Activated CD8-positive, alpha-beta memory T cell treated with anti-CD3 and anti-CD28 coated beads, Interleukin-2, amount 10 ng/mL, durations not matched to agents 7 days and 5 days (primary cell): ENCODE measurements around the gene MTSS2. TPM values are rescaled to one million over a fixed set of nuclear protein-coding genes. Genes with fewer than 3 reads are reported as not detected.

Experiments used
- ATAC-seq: fragments of 150-1000 bp; cut with Tn5 transposase; one replicate; pipeline ENCODE4 v1.10.0; 2021; ENCODE audit warnings: moderate library complexity
- CTCF ChIA-PET: fragments of 350-600 bp; sonication (Branson Sonifier 250); formaldehyde crosslinking; loops from one replicate; lab custom pipeline; 2021; ENCODE audit warnings: antibody characterized with exemption; lab: Charles Lee
- DNase-seq: peaks from one replicate; pipeline ENCODE4 v3.0.0-alpha.2; 2020
- H3K27ac Mint-ChIP-seq: one replicate; pipeline ENCODE4 v1.8.0; 2021; ENCODE audit warnings: mild to moderate bottlenecking, mixed read lengths
- H3K27me3 Mint-ChIP-seq: one replicate; pipeline ENCODE4 v1.8.0; 2021; ENCODE audit warnings: mixed read lengths
- H3K36me3 Mint-ChIP-seq: one replicate; pipeline ENCODE4 v1.8.0; 2021; ENCODE audit warnings: mild to moderate bottlenecking, mixed read lengths
- H3K4me1 Mint-ChIP-seq: one replicate; pipeline ENCODE4 v1.8.0; 2021; ENCODE audit warnings: mixed read lengths
- H3K4me3 Mint-ChIP-seq: one replicate; pipeline ENCODE4 v1.8.0; 2021; ENCODE audit warnings: mild to moderate bottlenecking, moderate library complexity, mixed read lengths
- H3K9me3 Mint-ChIP-seq: one replicate; pipeline ENCODE4 v1.8.0; 2022; ENCODE audit warnings: low read depth, mixed read lengths
- total RNA-seq, 2 experiments: library from RNA; stranded (reverse); gene quantifications; one replicate each; pipeline ENCODE4 v1.2.3, GENCODE V29; 2021

The MTSS2 gene
- total RNA-seq, result 1 to 10 TPM; 1.4 to 1.7 TPM

- DNase-seq (no peak), ATAC-seq (peak; percentile 41)
- CTCF ChIA-PET, result no interaction called here
- Mint-ChIP-seq H3K4me3 (no peak within 1 kb of the TSS), H3K4me1 (peaks cover 4% of the 10 kb centered on the region), H3K9me3 (no peaks in the 10 kb centered on the region), H3K27ac (no peak within 1 kb of the TSS), H3K27me3 (peaks cover 30% of the 10 kb centered on the region), H3K36me3 (no peaks in the 10 kb centered on the region)
Observed at GRCh38 chr16:70685938-70686375, at the start of gene MTSS2. MTSS2 (minus strand) TSS chr16:70686053; CDS start chr16:70685791, 262 bp downstream.

GRCh38 chr16:70735141-70735979, 49.5 kb upstream of the MTSS2 start:
- CTCF ChIA-PET, result interaction anchor here (1.0 to 3.4 kb wide), 3 partner anchors 8 to 81 kb away, joined by 3 to 19 read pairs (median 4); no protein-coding TSS in a partner anchor
- H3K4me1 Mint-ChIP-seq, result peaks cover 35% of the 10 kb centered on the region
- H3K27ac Mint-ChIP-seq, result no peak overlapping the region
- no peaks in the 10 kb centered on the region for H3K27me3 Mint-ChIP-seq
- ATAC-seq (no peak), DNase-seq (no peak)
- H3K9me3 Mint-ChIP-seq, result no peaks in the 10 kb centered on the region
- peaks cover 3% of the 10 kb centered on the region for H3K36me3 Mint-ChIP-seq
- no peak overlapping the region for H3K4me3 Mint-ChIP-seq

GRCh38 chr16:70734522-70735095, 48.8 kb upstream of the MTSS2 start:
- CTCF ChIA-PET, result interaction anchor here (1.0 to 3.4 kb wide), 3 partner anchors 9 to 80 kb away, joined by 3 to 19 read pairs (median 4); no protein-coding TSS in a partner anchor

GRCh38 chr16:70730944-70731343, 45.1 kb upstream of the MTSS2 start:
- CTCF ChIA-PET, result no interaction called here
- DNase-seq (no peak), ATAC-seq (no peak)
- peaks cover 3% of the 10 kb centered on the region for H3K36me3 Mint-ChIP-seq
- H3K9me3 Mint-ChIP-seq, result no peaks in the 10 kb centered on the region
- no peaks in the 10 kb centered on the region for H3K4me1 Mint-ChIP-seq
- H3K27me3 Mint-ChIP-seq, result no peaks in the 10 kb centered on the region
- no peak overlapping the region for H3K4me3 Mint-ChIP-seq
- no peak overlapping the region for H3K27ac Mint-ChIP-seq

More at GRCh38 chr16:70734522-70735095, 48.8 kb upstream of the MTSS2 start:
- no peak for DNase-seq
- no peak overlapping the region for H3K27ac Mint-ChIP-seq
- H3K4me1 Mint-ChIP-seq, result peaks cover 34% of the 10 kb centered on the region
- H3K9me3 Mint-ChIP-seq, result no peaks in the 10 kb centered on the region
- no peaks in the 10 kb centered on the region for H3K27me3 Mint-ChIP-seq
- peaks cover 3% of the 10 kb centered on the region for H3K36me3 Mint-ChIP-seq
- no peak for ATAC-seq
- H3K4me3 Mint-ChIP-seq, result no peak overlapping the region

GRCh38 chr16:70730031-70730430, 44.2 kb upstream of the MTSS2 start:
- peaks cover 3% of the 10 kb centered on the region for H3K36me3 Mint-ChIP-seq
- H3K27me3 Mint-ChIP-seq, result no peaks in the 10 kb centered on the region
- CTCF ChIA-PET, result no interaction called here
- DNase-seq (no peak), ATAC-seq (no peak)
- no peak overlapping the region for H3K4me3 Mint-ChIP-seq
- no peaks in the 10 kb centered on the region for H3K4me1 Mint-ChIP-seq
- H3K27ac Mint-ChIP-seq, result no peak overlapping the region
- no peaks in the 10 kb centered on the region for H3K9me3 Mint-ChIP-seq

- CTCF ChIA-PET, result no interaction called here
- ATAC-seq (no peak), DNase-seq (no peak)
- no peaks in the 10 kb centered on the region for H3K4me1 Mint-ChIP-seq
- H3K4me3 Mint-ChIP-seq, result no peak overlapping the region
- H3K36me3 Mint-ChIP-seq, result peaks cover 3% of the 10 kb centered on the region
- H3K9me3 Mint-ChIP-seq, result no peaks in the 10 kb centered on the region
- no peak overlapping the region for H3K27ac Mint-ChIP-seq
- H3K27me3 Mint-ChIP-seq, result no peaks in the 10 kb centered on the region
Observed at GRCh38 chr16:70729292-70729691, 43.4 kb upstream of the MTSS2 start.

GRCh38 chr16:70728150-70728549, 42.3 kb upstream of the MTSS2 start:
- DNase-seq (no peak), ATAC-seq (no peak)
- no peaks in the 10 kb centered on the region for H3K9me3 Mint-ChIP-seq
- CTCF ChIA-PET, result interaction anchor here (0.8 to 2.0 kb wide), 2 partner anchors 42 to 43 kb away, joined by 3 to 8 read pairs; no protein-coding TSS in a partner anchor
- H3K27ac Mint-ChIP-seq, result no peak overlapping the region
- H3K4me1 Mint-ChIP-seq, result no peaks in the 10 kb centered on the region
- peaks cover 3% of the 10 kb centered on the region for H3K36me3 Mint-ChIP-seq
- no peak overlapping the region for H3K4me3 Mint-ChIP-seq
- H3K27me3 Mint-ChIP-seq, result no peaks in the 10 kb centered on the region

GRCh38 chr16:70726892-70727361, 41.1 kb upstream of the MTSS2 start:
- H3K27ac Mint-ChIP-seq, result no peak overlapping the region
- no peaks in the 10 kb centered on the region for H3K4me1 Mint-ChIP-seq
- no peak for ATAC-seq
- H3K9me3 Mint-ChIP-seq, result no peaks in the 10 kb centered on the region
- CTCF ChIA-PET, result interaction anchor here (2.0 kb wide), 1 partner anchor 44 kb away, joined by 8 read pairs; no protein-coding TSS in a partner anchor
- H3K4me3 Mint-ChIP-seq, result no peak overlapping the region
- H3K27me3 Mint-ChIP-seq, result no peaks in the 10 kb centered on the region
- no peaks in the 10 kb centered on the region for H3K36me3 Mint-ChIP-seq
- DNase-seq, result no peak

- no peak for ATAC-seq
- CTCF ChIA-PET, result interaction anchor here (1.1 to 2.0 kb wide), 2 partner anchors 44 to 45 kb away, joined by 3 to 8 read pairs; no protein-coding TSS in a partner anchor
- no peaks in the 10 kb centered on the region for H3K9me3 Mint-ChIP-seq
- no peaks in the 10 kb centered on the region for H3K36me3 Mint-ChIP-seq
- H3K4me3 Mint-ChIP-seq, result no peak overlapping the region
- no peaks in the 10 kb centered on the region for H3K4me1 Mint-ChIP-seq
- no peaks in the 10 kb centered on the region for H3K27me3 Mint-ChIP-seq
- no peak for DNase-seq
- H3K27ac Mint-ChIP-seq, result no peak overlapping the region
Observed at GRCh38 chr16:70725912-70726828, 40.3 kb upstream of the MTSS2 start.

- no peak overlapping the region for H3K27ac Mint-ChIP-seq
- CTCF ChIA-PET, result interaction anchor here (1.1 kb wide), 2 partner anchors 44 to 46 kb away, joined by 3 read pairs; no protein-coding TSS in a partner anchor
- DNase-seq (no peak), ATAC-seq (no peak)
- no peak overlapping the region for H3K4me3 Mint-ChIP-seq
- no peaks in the 10 kb centered on the region for H3K9me3 Mint-ChIP-seq
- no peaks in the 10 kb centered on the region for H3K4me1 Mint-ChIP-seq
- no peaks in the 10 kb centered on the region for H3K36me3 Mint-ChIP-seq
- H3K27me3 Mint-ChIP-seq, result no peaks in the 10 kb centered on the region
Observed at GRCh38 chr16:70725024-70725911, 39.4 kb upstream of the MTSS2 start.

- DNase-seq (no peak), ATAC-seq (no peak)
- Mint-ChIP-seq H3K9me3 (no peaks in the 10 kb centered on the region), H3K27me3 (no peaks in the 10 kb centered on the region), H3K27ac (no peak overlapping the region), H3K4me1 (no peaks in the 10 kb centered on the region), H3K4me3 (no peak overlapping the region), H3K36me3 (peaks cover 5% of the 10 kb centered on the region)
- CTCF ChIA-PET, result interaction anchor here (1.1 kb wide), 1 partner anchor 44 kb away, joined by 3 read pairs; no protein-coding TSS in a partner anchor
Observed at GRCh38 chr16:70724146-70725023, 38.5 kb upstream of the MTSS2 start.
